NCI-H2029 treated with DMSO at 0.1 percent for 48 hours (cell line): ENCODE results near the gene STARD4.

Experiments
- DNase-seq: peaks from one replicate; lab custom pipeline; 2025; lab: John Stamatoyannopoulos, UW

The STARD4 gene

DNA sequence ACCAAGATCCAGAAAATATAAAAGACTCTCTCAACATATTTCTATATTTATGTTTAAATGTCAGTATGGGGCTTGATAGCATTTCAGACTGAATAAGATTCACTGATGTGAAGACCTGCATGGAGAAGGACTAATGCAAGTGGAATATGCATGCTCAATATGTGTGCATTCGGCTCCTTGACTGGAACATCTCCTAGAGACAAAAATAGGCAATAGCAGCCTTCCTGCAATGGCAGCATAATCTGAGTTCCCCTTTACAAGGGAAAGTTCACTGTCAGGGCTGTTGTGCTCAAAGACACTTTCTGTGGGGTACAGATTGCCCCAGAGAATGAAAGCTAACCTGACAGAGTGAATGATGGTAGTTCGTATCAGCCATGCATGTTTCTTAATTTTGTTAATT lies 42.4 kb downstream of the STARD4 start:
- no peak for DNase-seq

DNA sequence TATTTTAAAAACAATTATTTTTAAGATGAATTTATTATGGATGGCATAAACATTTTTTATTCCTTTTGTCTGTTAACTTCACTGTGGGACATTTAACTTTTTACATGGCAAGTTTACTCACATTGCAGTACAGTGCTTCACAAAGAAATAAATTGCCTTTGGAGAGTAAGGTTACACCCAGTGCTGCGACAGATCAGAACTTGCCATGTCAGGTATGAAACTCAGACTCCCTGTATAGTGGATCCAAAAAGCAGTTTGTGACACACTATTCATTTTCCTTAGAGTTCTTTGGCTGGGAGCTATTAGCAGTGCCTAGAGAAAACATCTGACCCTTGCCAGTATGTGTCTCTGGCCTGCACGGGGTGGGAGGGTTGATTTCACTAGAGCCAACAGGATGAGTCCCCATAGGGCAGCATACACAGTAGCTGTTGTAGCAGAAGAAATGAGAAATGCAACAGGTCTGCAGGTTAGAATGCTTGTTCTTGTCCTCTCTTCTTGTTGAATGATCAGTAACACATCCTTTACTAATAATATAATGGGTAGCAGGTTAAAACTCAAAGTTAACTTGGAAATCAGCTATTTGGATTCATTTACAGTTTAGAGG lies 42.9 kb downstream of the STARD4 start:
- no peak for DNase-seq

DNA sequence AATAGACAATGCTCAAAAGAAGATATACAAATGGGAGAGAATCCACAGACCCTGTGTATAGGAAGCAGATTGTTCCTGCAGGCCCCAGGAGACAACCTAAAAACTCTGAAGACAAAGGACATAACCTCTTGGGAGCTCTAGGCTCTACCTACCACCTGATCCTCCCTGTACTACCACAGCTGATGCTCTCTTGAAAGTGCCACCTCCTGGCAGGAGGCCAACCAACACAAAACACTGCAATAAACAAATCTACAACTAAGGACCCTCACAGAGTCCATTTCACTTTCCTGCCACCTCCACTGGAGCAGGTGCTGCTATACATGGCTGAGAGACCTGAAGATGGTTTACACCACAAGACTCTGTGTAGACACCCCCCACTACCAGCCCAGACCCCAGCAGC lies 49.0 kb downstream of the STARD4 start:
- no peak for DNase-seq

DNA sequence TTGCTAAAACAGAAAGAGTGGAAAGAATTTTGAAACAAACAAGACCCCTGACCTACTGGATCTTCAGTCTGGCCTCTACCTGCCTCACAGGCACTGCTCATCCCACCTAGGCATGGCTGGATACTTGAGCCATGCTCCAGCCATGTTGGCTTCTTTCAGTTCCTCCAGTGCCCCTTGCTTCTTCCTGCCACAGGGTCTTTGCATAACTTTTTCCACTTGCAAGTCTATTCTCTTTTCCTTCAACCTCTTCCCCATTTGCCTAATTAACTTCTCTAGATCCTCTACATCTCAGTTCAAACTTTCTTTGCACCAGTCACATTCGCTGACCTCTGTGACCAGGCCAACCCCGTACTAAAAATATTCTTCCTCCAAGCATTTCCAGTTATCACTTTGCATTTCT lies 50.4 kb downstream of the STARD4 start:
- DNase-seq = no peak

DNA sequence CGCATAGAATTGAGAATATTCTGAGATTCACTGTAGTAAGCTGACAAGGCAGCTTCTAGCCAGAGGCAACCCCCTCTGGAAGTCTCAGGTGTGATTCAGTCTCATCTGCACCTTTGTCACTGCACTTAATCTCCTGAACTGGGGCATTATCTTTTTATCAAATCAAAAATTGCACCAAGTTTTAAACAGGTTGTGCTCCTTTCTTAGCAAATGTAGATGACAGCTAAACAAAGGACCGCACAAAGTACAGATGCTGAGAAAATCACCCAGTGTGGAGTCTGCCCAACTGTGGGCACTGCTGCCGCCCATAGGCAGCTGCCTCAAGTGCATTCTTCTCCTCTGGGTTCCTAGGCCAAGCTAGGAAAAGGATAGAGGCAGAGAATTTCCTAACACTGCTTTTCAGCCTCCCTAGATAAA lies 51.1 kb downstream of the STARD4 start:
- no peak for DNase-seq

DNA sequence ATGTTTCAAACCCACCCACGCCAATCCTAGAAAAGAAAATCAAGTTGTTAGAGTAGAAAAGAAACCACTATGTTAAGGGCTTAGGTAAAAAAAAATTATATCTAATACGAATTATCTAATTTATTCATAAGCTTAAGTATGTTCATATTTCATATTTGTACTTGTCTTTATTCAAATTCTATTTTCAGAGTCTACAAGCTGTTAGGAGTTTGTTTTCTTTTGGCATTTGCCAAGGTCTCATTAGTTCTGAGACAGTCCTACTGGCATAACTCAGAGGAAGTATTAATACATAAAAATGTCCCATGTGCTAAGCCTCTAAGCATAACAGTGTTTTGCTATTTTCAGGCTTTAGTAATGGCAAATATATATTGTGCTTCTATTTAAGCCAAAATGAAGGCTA lies 57.6 kb downstream of the STARD4 start:
- no peak for DNase-seq

DNA sequence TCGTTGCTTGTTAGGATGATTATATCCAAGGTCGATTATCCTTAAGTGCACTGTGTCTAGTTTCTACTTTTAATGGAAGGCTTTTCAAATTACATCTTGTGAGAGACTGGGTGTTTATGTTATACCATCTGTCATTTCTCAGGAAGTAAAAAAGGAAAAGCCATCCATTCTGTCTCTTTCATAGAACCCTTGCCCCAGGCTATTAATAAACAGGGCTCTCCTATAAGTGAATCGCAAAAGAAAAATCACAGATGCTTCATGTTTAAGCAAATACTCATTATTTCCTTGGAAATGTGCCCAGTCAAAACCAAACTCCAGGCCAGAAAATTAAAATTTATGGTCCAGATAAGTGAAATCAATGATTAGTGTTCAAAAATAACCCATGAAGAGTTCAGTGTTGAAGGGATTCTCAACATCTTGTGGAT lies 58.1 kb downstream of the STARD4 start:
- no peak for DNase-seq

DNA sequence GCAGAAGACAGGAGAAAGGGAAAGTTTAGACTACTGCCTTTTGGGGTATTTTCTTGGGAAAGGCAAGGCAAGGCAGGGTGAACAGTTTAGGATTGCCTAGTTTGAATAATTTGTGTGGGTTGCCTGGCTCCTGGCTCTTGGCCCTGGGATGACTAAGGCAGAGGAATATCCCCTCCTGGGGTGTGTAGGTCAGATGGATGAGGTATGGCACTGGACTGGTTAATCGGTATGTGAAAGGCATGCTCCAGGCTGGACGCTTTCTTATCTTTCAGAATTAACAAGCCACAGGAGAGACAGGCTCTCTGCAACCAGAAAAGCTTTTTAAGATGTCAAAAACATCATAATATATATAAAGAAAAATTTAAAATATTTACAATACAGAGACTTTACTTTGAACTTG lies 58.6 kb downstream of the STARD4 start:
- no peak for DNase-seq

DNA sequence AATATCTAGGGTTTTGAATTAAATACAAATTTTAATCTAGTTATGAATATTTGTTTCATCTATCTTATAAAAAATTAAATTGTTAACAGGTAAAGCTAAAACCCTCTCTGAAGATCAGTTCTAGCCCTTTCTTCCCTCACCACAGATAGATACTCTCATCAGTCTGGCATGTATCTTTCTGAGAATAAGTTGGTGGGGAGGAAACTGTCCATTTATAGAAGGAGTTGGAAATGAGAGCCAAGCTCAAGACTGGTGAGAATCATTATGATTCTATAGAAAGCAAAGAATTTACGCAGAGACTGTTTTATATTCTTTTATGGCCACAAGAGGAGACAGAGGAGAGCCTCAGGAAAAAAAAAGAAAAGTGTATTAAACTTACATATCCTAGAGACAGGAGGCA lies 59.0 kb downstream of the STARD4 start:
- DNase-seq = no peak

DNA sequence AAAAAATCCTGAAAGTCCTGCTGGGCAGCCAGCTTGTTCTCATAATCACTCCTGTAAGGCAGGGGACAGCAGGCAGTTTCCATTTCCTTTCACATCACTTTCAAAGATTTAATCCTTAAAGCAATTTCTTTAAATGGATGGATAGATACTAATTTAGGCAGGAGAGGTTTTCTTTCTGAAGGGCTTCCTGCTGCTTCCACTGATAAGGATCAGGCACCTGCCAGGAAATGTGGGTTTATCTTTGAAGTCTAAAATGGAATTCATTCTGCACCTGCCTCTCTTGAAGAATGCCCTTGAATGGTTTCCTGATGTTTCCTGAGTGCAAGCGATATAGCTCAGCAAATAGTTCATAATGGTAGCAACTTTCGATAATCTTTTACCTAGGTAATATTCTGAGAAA lies 64.5 kb downstream of the STARD4 start:
- DNase-seq = no peak

DNA sequence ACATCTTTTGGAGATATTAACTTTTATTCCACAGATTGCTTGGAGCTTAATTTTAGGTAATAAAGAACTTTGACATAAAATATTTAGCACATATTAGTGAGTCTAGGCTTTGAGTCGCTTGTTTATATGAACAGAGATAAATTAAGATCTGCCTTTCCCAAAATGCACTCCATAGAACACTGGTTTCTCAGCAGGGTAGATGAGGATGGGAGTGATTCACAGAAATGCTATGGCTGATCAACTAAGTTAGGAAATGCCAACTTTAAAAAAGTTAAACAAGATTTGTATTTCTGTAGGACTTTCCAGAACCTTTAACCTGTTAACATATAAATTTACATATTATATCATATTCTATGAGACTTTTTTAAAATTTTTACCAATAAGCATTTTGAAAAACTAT lies 65.2 kb downstream of the STARD4 start:
- no peak for DNase-seq
